Stimulated activated CD4-positive, alpha-beta T cell treated with anti-CD3 and anti-CD28 coated beads, Interleukin-4, amount 100 ng/mL, for 4 hours (primary cell): Measurements from ENCODE around the gene PLGLB2.
"Not testable (repeated sequence)": the region's sequence is repeated elsewhere in the genome, so short reads cannot be mapped to it uniquely, and the experiment has no call there.

Experiments
- DNase-seq, 2 experiments: peaks; one replicate each; pipeline ENCODE4 v3.0.0-alpha.2; 2020

PLGLB2 gene

DNA sequence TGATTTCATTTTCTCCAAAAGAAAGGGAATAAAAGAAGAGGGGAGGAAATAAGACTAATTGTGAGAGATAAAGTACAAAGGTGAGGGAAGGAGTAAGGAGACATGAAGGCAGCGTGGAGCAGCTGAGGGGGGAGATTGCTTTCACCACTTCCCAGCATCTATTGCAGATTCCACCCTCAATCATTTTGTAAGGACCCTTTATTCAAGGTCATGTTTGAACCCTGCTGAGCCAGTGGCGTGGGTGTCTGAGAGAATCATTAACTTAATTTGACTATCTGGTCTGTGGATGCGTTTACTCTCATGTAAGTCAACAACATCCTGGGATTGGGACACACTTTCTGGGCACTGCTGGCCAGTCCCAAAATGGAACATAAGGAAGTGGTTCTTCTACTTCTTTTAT, at the start of gene PLGLB2:
Gene PLGLB2 (plus strand): TSS at position 297 of the 400 bp plus-strand sequence. CDS start 67 bp downstream, at position 364.
- not testable (repeated sequence) for DNase-seq

DNA sequence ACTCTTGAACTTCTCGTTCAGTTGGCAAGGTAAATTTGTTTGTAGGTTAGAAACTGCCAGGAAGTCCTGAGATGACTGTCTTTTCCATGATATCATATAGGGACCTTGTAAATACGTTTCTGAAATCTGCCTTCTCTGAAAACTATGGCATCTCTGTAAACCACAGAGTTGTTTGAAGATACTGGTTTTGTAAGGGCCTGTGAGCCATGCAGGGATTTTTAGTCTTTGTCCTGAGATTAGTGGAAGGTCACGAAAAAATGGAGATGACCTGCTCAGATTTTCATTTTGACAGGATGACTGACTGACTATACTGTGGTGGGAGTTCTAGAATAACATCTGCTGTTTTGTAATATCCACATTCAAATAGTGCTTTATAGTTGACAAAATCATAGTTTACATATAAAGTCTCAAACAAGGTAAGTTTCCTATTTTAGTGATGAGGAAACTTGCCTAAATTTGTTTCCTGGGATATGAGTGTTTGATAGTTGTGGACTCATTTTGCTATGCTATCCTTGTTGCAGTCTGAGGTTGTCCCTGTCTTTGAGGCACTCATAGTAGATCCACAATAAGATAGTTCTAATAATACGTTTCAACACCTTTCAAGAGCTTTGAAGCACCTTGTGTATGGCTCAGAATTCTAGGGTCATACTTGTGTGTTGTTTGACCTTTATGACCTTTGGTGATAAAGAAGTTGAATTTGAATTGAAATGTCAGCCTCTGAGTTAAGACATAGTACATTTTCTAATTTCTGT, 43.1 kb upstream of the PLGLB2 start:
- not testable (repeated sequence) for DNase-seq

DNA sequence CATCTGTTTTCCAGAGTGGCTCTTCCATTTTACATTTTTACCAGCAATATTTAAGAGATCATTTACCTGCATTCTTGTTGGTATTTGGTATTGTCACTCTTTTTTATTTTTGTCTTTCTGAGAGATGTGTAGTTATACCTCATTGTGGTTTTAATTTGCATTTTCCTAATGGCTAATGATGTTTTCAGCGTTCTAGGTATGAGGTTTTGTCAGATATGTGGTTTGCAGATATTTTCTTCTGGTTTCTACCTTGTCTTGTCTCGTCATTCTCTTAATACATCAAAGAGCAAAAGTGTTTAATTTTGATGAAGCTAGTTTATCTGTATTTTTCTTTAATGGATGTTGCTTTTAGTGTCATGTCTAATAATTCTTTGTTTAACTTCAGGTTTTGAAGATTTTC, 39.5 kb upstream of the PLGLB2 start:
- not testable (repeated sequence) for DNase-seq

DNA sequence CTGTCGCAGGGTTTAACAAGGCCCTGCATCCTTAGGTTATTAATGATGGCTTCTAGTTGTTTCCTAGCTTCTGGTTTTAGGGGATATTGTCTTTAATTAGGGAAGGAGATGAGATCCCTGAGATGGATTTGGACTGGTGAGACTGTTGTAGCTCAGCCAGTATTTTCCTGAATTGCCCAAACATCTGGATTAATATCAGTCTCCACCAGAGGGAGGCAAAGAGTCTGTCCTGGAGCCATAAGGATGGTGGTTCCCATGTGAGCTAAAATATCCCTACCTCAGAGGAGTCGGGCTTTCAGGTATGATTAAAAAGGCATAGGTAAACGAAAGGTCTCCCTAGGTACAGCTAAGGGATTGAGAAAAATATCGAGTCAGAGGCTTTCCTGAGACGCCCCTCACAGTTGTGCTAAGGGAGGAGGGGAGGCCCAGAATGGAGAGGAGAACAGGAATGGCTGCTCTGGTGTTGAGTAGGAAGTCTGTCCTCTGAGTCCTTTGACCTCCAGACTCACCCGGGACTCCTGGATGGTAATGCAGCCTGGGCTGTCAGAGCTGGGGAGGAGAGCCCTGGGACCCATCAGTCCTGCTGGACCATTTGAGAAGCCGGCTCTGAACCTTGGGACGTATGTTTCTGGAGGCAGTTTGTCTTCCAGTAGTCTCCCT, 19.8 kb upstream of the PLGLB2 start:
- not testable (repeated sequence) for DNase-seq

DNA sequence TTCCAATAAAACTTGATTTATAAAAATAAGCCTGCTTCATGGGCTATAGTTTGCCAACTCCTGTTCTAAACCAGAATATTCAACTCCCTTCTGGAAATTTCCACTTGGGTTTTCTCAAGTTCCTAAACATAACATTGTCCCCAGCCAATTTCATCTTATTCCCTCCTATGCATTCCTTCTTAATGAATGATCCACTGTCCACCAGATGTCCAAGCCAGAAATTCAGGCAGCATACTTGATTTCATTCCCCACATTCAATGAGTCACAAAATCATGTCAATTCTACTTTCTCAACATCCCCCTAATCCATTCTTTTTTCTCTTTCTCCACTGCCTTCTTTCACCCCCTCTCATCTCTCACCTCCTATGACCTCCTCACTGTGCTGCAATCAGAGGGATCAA, 7.0 kb upstream of the PLGLB2 start:
- not testable (repeated sequence) for DNase-seq

DNA sequence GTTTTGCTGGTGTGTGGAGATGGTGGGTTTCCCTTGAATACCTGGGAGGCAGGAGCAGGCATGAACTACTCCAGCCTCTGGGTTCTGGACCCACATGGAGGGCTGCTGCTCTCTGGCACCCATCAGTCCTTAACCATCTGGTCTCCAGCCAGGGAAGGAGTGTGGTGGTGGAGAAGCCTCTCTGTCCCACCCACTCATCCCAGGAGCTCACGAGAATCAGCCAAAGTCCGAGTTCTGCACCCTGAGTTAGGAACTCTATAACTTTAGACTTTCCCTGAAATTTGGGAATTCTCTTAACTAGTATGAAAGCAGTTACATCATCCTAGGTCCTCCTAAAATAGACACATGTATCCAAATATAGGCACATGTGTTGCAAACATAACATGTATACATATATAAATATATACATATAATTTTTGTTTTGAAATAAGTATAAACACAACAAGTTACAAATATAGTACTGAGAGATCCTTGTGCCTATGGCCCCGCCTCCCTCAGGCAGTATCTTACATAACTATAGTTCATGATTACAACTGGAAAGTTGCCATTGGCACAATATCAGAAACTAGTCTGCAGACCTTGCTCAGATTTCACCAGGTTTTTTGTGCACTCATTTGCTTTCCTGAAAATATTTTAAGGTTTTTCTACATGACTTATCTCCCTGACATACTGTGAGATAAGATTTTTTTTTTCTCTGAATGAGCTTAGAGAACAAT, 5.3 kb upstream of the PLGLB2 start:
- not testable (repeated sequence) for DNase-seq

DNA sequence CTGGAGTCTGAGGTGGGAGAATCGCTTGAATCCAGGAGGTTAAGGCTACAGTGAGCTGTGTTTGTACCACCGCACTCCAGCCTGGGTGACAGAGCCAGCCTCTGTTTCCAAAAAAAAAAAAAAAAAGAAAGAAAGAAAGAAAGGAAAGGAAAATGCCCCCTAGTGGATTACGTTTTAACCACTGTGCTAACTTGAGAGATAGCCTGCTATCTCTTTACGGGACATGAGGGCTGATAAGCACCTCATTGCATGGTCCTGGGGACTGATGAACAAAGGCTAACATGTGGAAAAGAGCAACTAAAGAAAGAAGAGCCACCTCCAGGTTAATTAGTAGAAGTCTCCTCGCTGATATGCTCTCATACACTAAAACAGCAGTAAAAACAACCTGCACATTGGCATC, 4.2 kb upstream of the PLGLB2 start:
- DNase-seq = not testable (repeated sequence)

DNA sequence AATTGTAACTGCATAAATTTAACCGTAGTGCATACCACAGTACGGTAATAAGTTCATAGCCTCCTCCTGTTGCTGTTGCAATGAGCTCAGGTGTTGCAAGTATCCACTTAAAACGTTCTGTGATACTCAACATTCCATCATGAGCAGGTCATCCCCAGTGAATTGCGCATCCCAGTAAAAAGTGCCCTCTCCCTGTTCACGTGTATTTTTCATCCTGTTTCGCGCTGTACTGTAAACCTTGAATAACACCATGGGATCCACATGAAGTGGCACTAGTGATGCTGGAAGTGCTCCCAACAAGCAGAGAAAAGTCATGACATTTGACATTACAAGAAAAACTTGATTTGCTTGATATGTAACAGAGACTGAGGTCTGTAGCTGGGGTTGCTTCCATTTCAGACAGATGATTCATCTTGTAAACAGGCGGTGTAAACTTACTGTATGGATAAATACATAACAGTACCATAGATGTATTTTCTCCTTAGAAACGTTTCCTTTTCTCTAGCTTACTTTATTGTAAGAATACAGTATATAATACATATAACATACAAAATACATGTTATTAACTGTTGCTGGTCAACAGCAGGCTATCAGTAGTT, 2.4 kb upstream of the PLGLB2 start:
- not testable (repeated sequence) for DNase-seq

DNA sequence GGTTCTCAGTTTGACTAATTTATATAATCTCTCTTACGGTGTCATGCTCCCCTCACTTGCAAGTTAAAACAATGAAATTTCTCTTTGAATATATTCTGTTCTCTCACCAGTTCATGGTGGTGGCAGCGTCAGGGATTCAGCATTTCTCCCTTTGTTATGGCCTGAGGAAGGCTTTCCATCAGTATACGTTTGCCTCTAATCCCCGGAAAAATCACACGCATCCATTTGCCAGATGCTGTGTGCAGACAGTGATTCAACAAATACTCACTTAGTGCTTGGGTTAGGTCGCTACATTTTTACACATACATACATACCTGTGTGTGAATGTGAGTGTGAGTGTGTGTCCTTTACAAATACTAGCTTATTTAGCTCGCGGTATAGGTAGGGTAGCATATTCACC, 637 bp downstream of the PLGLB2 start:
- not testable (repeated sequence) for DNase-seq

DNA sequence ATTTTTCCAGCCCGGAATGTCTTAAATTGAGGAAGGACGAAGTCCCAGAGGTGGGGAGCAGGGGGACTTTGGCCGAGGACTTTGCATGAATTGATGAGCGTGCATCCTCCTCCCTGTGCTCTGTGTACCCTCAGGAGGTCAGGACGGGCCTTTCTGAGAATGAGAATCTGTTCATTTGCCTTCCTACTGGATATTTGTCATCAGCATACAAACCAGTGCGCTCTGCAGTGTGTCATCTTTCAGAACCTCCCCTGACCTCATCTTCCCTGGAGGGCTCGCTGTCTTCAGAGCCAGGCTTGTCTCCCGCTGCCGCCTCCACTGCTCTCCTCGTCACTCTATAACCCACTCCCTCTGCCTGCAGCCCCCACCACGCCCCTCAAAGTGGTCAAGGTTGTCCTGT, 2.7 kb downstream of the PLGLB2 start:
- not testable (repeated sequence) for DNase-seq

DNA sequence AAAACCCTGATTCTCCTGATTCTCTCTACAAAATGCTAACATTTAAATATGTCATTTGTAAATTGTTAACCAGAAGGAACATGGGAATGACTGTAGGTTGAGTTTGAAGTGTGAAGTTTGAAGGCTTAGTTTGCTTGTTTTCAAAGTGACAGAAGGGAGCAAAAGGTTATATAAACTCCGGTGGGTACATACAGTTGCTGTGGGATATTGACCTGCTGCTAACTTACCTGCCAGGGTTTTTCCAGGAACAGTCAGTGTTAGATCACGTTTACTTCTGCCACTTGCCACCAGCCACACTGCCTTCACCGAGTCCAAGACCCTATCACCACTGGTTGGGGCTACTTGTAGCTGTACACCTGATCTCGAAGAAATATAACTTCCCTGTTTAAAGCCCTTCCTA, 6.9 kb downstream of the PLGLB2 start:
- not testable (repeated sequence) for DNase-seq
